Brain microvascular endothelial cell (primary cell): ENCODE results near the gene DIS3L2.
A peak's percentile ranks its signal among the peaks of the same experiment; 100 is the strongest.

Experiments used
- DNase-seq: peaks from one replicate; pipeline ENCODE4 v3.0.0-alpha.2; 2020
- H3K27ac ChIP-seq: fragments of 250-450 bp; sonication (Bioruptor Pico); 2 replicates; pipeline ENCODE4 v1.5.1; 2020; ENCODE audit warnings: mild to moderate bottlenecking, moderate library complexity
- H3K27me3 ChIP-seq: fragments of 250-450 bp; sonication (Bioruptor Pico); replicated peaks from 2 replicates; pipeline ENCODE4 v1.5.1; 2020; ENCODE audit warnings: mild to moderate bottlenecking
- H3K36me3 ChIP-seq: fragments of 250-450 bp; sonication (Bioruptor Pico); replicated peaks from 2 replicates; pipeline ENCODE4 v1.5.1; 2020; ENCODE audit warnings: mild to moderate bottlenecking
- H3K4me3 ChIP-seq: 2 replicates; pipeline ENCODE4 v1.5.1; 2011; ENCODE audit warnings: low read depth, mild to moderate bottlenecking, control low read depth, low read length, moderate library complexity
- CTCF ChIP-seq: IDR thresholded peaks from 2 replicates; pipeline ENCODE4 v1.5.1; 2011; ENCODE audit warnings: low read depth, mild to moderate bottlenecking, moderate library complexity, low read length, control low read depth, inconsistent platforms; ENCODE audit errors: missing control alignments
- in situ Hi-C: cut with HindIII; loops from 2 replicates; pipeline ENCODE4 v1.10.0; 2017; ENCODE audit warnings: low sequenced_read_pairs, low pct_ligation_motif_present

DIS3L2 gene

GRCh38 chr2:232315049-232315922 lies 353.8 kb downstream of the DIS3L2 start:
- H3K36me3 ChIP-seq: no peaks in the 10 kb centered on the region
- in situ Hi-C loops: no loop called here
- peak; percentile 51 for TF ChIP-seq CTCF
- no peak overlapping the region for H3K4me3 ChIP-seq
- H3K27ac ChIP-seq: no peak overlapping the region
- DNase-seq: peak; percentile 59
- no peaks in the 10 kb centered on the region for H3K27me3 ChIP-seq

- in situ Hi-C loops: no loop called here
- H3K27me3 ChIP-seq: no peaks in the 10 kb centered on the region
- no peak for TF ChIP-seq CTCF
- no peak for DNase-seq
- H3K4me3 ChIP-seq: no peak overlapping the region
- no peaks in the 10 kb centered on the region for H3K36me3 ChIP-seq
- no peak overlapping the region for H3K27ac ChIP-seq
Measured at GRCh38 chr2:232315923-232316299, 354.4 kb downstream of the DIS3L2 start.

GRCh38 chr2:232316461-232317330 lies 355.2 kb downstream of the DIS3L2 start:
- Histone ChIP-seq H3K36me3 (no peaks in the 10 kb centered on the region), H3K27me3 (no peaks in the 10 kb centered on the region), H3K27ac (no peak overlapping the region), H3K4me3 (no peak overlapping the region)
- in situ Hi-C loops: no loop called here
- no peak for DNase-seq
- no peak for TF ChIP-seq CTCF

- Histone ChIP-seq H3K4me3 (no peak overlapping the region), H3K36me3 (no peaks in the 10 kb centered on the region), H3K27me3 (no peaks in the 10 kb centered on the region), H3K27ac (no peak overlapping the region)
- DNase-seq: no peak
- in situ Hi-C loops: no loop called here
- TF ChIP-seq CTCF: no peak
Measured at GRCh38 chr2:232318169-232318855, 356.8 kb downstream of the DIS3L2 start.

- no peaks in the 10 kb centered on the region for H3K36me3 ChIP-seq
- no peak for TF ChIP-seq CTCF
- no peak overlapping the region for H3K4me3 ChIP-seq
- H3K27me3 ChIP-seq: no peaks in the 10 kb centered on the region
- DNase-seq: no peak
- in situ Hi-C loops: no loop called here
- H3K27ac ChIP-seq: no peak overlapping the region
Measured at GRCh38 chr2:232319067-232319802, 357.7 kb downstream of the DIS3L2 start.
